Ascending aorta (tissue), 2 donors: ENCODE data around the gene NXT1. TPM values are rescaled to one million over a fixed set of nuclear protein-coding genes. Genes with fewer than 3 reads are reported as not detected.

ENCODE experiments used
- DNase-seq, 2 donors: peaks; one replicate each; pipeline ENCODE4 v3.0.0-alpha.2; 2019; ENCODE audit warnings: low spot score in 2 of 2
- H3K27ac ChIP-seq, 2 donors: fragments of 200-600 bp; sonication (generic); one replicate each; pipeline ENCODE4 v1.5.1; 2016 to 2017; ENCODE audit warnings: mild to moderate bottlenecking in 1 of 2
- H3K27me3 ChIP-seq: fragments of 200-600 bp; sonication (generic); one replicate; pipeline ENCODE4 v1.5.1; 2017
- H3K36me3 ChIP-seq, 2 donors: fragments of 200-600 bp; sonication (generic); one replicate each; pipeline ENCODE4 v1.5.1; 2016
- H3K4me1 ChIP-seq, 2 donors: fragments of 200-600 bp; sonication (generic); one replicate each; pipeline ENCODE4 v1.5.1; 2016 to 2017; ENCODE audit warnings: mild to moderate bottlenecking in 1 of 2
- H3K4me3 ChIP-seq, 2 donors: fragments of 200-600 bp; sonication (generic); one replicate each; pipeline ENCODE4 v1.5.1; 2016 to 2017; ENCODE audit warnings: mild to moderate bottlenecking in 1 of 2
- H3K9me3 ChIP-seq, 2 donors: fragments of 200-600 bp; sonication (generic); one replicate each; pipeline ENCODE4 v1.5.1; 2016
- intact Hi-C: fragments of 100-400 bp; cut with DNase I; formaldehyde crosslinking; loops from one replicate; pipeline ENCODE4 v1.15.1; 2023
- total RNA-seq: library from RNA; depleted of rRNA; stranded (reverse); fragments of >200 nt; gene quantifications from one replicate; pipeline ENCODE4 v1.1.0, GENCODE V29; 2016
- TF ChIP-seq, protein P1 (sequence below), 3 experiments: fragments of 200-600 bp in 2 of 3; fragments of 450-650 bp in 1 of 3; sonication (generic) in 2 of 3; IDR thresholded peaks; one replicate each; pipeline ENCODE4 v1.5.1; 2016 to 2019; ENCODE audit warnings: antibody characterized with exemption in 3 of 3, mild to moderate bottlenecking in 1 of 3, moderate library complexity in 1 of 3

Gene NXT1
- total RNA-seq, 1 donor from 2014 or later, result 50.0 TPM

DNA sequence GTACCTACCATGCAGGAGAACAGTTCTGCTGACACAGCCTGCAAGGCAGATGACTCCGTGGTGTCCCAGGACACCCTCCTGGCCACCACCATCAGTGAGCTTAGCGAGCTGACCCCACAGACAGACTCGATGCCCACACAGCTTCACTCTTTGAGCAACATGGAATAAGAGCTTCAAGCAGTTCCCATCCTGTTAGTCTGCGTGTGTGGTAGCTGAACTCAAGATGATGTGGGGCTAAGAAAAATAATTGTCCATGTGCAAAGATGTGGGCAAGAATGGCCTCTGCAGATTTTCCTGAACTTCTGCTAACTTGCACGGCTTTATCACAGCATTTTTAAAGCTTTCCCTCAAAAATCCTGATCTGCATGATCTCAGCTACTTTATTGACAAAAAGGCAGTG, 19.7 kb downstream of the NXT1 start:
- TF ChIP-seq, protein P1, sequence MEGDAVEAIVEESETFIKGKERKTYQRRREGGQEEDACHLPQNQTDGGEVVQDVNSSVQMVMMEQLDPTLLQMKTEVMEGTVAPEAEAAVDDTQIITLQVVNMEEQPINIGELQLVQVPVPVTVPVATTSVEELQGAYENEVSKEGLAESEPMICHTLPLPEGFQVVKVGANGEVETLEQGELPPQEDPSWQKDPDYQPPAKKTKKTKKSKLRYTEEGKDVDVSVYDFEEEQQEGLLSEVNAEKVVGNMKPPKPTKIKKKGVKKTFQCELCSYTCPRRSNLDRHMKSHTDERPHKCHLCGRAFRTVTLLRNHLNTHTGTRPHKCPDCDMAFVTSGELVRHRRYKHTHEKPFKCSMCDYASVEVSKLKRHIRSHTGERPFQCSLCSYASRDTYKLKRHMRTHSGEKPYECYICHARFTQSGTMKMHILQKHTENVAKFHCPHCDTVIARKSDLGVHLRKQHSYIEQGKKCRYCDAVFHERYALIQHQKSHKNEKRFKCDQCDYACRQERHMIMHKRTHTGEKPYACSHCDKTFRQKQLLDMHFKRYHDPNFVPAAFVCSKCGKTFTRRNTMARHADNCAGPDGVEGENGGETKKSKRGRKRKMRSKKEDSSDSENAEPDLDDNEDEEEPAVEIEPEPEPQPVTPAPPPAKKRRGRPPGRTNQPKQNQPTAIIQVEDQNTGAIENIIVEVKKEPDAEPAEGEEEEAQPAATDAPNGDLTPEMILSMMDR (IDR thresholded peaks at IDR 0.05), result no peak
- Histone ChIP-seq H3K36me3 (peaks cover 56 to 67% of the 10 kb centered on the region in 2 donors), H3K4me1 (peaks cover 0 to 5% of the 10 kb centered on the region in 2 donors), H3K4me3 (no peak overlapping the region), H3K27me3 (no peaks in the 10 kb centered on the region), H3K27ac (no peak overlapping the region), H3K9me3 (no peaks in the 10 kb centered on the region)
- DNase-seq, result no peak
- intact Hi-C loops, result no loop called here

DNA sequence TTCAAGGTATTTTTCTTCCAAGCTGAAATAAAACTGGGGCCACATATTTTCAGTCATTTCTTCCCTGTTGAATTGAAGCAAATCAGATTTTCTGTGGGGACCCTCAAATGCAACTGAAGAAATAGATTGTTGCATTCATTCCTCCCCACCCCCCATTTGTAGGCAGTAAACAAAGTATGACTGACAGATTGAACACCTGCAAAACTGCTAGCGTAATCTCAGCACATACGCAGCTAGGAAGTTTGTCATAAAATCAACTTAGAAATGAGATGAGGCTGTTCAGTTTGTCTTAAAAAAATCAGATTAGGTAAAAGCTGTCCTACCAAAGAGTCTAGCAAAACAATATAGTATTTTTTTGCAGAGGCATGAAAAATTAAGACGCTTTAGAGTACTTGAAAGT, 20.3 kb downstream of the NXT1 start:
- intact Hi-C loops, result no loop called here
- no peak for DNase-seq
- peaks cover 0 to 5% of the 10 kb centered on the region in 2 donors for H3K4me1 ChIP-seq
- TF ChIP-seq, protein P1 (IDR thresholded peaks at IDR 0.05), result no peak
- no peak overlapping the region for H3K4me3 ChIP-seq
- H3K9me3 ChIP-seq, result no peaks in the 10 kb centered on the region
- H3K36me3 ChIP-seq, result peaks cover 52 to 70% of the 10 kb centered on the region in 2 donors
- H3K27me3 ChIP-seq, result no peaks in the 10 kb centered on the region
- H3K27ac ChIP-seq, result no peak overlapping the region

DNA sequence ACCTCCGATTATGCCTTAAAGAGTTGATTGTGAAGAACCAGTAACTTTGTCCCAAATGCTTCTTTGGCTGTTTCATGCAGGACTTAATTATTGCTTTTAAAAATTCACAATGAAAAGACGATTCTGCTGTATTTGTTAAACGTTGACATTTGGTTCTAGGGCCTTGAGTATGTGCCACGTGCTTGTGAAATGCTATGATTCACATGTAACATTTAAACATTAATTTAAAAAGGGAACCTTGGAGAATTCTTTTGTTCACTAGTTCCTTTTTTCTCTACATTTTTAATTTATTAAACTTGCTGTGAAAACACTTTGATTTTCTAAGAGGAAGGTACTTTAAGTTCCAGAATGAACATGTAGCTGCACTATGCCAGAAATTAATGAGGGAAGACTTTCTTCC, 20.9 kb downstream of the NXT1 start:
- H3K4me1 ChIP-seq, result no peaks in the 10 kb centered on the region
- TF ChIP-seq, protein P1 (IDR thresholded peaks at IDR 0.05), result no peak
- no peak overlapping the region for H3K4me3 ChIP-seq
- H3K36me3 ChIP-seq, result peaks cover 52 to 76% of the 10 kb centered on the region in 2 donors
- no peaks in the 10 kb centered on the region for H3K9me3 ChIP-seq
- intact Hi-C loops, result no loop called here
- no peak overlapping the region for H3K27ac ChIP-seq
- no peak for DNase-seq
- H3K27me3 ChIP-seq, result no peaks in the 10 kb centered on the region

GRCh38 chr20:23374441-23374840, 23.9 kb downstream of the NXT1 start:
- no peak for DNase-seq
- H3K36me3 ChIP-seq, result peaks cover 49 to 80% of the 10 kb centered on the region in 2 donors

GRCh38 chr20:23375827-23376226, 25.2 kb downstream of the NXT1 start:
- Histone ChIP-seq H3K9me3 (no peaks in the 10 kb centered on the region), H3K4me3 (no peak overlapping the region), H3K36me3 (peaks cover 45 to 70% of the 10 kb centered on the region in 2 donors), H3K27ac (no peak overlapping the region), H3K4me1 (no peaks in the 10 kb centered on the region), H3K27me3 (no peaks in the 10 kb centered on the region)
- DNase-seq, result no peak
- intact Hi-C loops, result no loop called here
- TF ChIP-seq, protein P1 (IDR thresholded peaks at IDR 0.05), result no peak

More at GRCh38 chr20:23374441-23374840, 23.9 kb downstream of the NXT1 start:
- Histone ChIP-seq H3K4me1 (no peaks in the 10 kb centered on the region), H3K9me3 (no peaks in the 10 kb centered on the region), H3K27me3 (no peaks in the 10 kb centered on the region), H3K4me3 (no peak overlapping the region), H3K27ac (no peak overlapping the region)
- intact Hi-C loops, result no loop called here
- TF ChIP-seq, protein P1 (IDR thresholded peaks at IDR 0.05), result no peak

DNA sequence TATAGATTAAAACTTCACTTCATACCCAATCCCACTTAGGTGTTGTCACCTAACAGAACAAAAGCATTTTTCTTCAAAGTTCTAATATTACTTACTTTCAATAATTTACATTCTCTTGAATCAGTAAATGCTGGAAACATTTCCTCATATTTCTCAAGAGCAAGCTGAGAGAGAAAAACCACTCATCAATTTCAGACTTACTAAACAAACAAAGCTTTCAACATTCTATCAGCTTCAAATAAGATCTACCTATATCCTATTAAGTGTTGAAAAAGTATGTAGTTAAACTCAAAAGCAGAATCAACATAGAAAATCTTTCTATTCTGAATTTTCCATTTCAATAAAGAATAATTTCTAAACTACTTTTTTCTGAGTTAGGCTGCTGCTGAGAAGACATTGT, 29.2 kb downstream of the NXT1 start:
- Histone ChIP-seq H3K27me3 (no peaks in the 10 kb centered on the region), H3K36me3 (peaks cover 21 to 39% of the 10 kb centered on the region in 2 donors), H3K4me1 (no peaks in the 10 kb centered on the region), H3K27ac (no peak overlapping the region), H3K9me3 (no peaks in the 10 kb centered on the region), H3K4me3 (no peak overlapping the region)
- TF ChIP-seq, protein P1 (IDR thresholded peaks at IDR 0.05), result no peak
- DNase-seq, result no peak
- intact Hi-C loops, result no loop called here
